GM12878 (cell line): Measurements from ENCODE around the gene B4GALT5. TPM values are rescaled to one million over a fixed set of nuclear protein-coding genes. Genes with fewer than 3 reads are reported as not detected.

Experiments used
- ATF3 ChIP-seq: IDR thresholded peaks from 2 replicates; pipeline ENCODE4 v1.6.1; 2011; ENCODE audit warnings: low read depth, mild to moderate bottlenecking, low read length, moderate library complexity, borderline replicate concordance; ENCODE audit errors: extremely low read depth
- BCLAF1 ChIP-seq: fragments of 450-650 bp; IDR thresholded peaks from 2 replicates; pipeline ENCODE4 v1.6.1; 2017; ENCODE audit warnings: antibody characterized with exemption, mild to moderate bottlenecking, moderate library complexity
- CEBPB ChIP-seq, 2 experiments: fragments of 150-350 bp in 1 of 2; IDR thresholded peaks; 2 replicates each; pipeline ENCODE4 v1.6.1; 2012 to 2014; ENCODE audit warnings: low read depth in 2 of 2, low read length in 2 of 2, borderline replicate concordance in 1 of 2, inconsistent platforms in 1 of 2
- HDAC6 ChIP-seq: fragments of 200-600 bp; sonication (generic); IDR thresholded peaks from one replicate; pipeline ENCODE4 v1.8.0; 2017; ENCODE audit warnings: antibody characterized with exemption; ENCODE audit not compliant: unreplicated experiment
- HDGF ChIP-seq: fragments of 450-650 bp; IDR thresholded peaks from 2 replicates; pipeline ENCODE4 v1.6.1; 2016; ENCODE audit warnings: antibody characterized with exemption
- HSF1 ChIP-seq: fragments of 150-350 bp; IDR thresholded peaks from 2 replicates; pipeline ENCODE4 v1.6.1; 2014; ENCODE audit warnings: mild to moderate bottlenecking, low read depth, low read length
- IKZF2 ChIP-seq, 2 experiments: fragments of 450-650 bp; IDR thresholded peaks; 2 replicates each; pipeline ENCODE4 v1.6.1; 2017; ENCODE audit warnings: mild to moderate bottlenecking in 2 of 2, moderate library complexity in 2 of 2
- IRF4 ChIP-seq: IDR thresholded peaks from 2 replicates; pipeline ENCODE4 v1.6.1; 2011; ENCODE audit warnings: low read depth, low read length
- NFYB ChIP-seq: IDR thresholded peaks from 2 replicates; pipeline ENCODE4 v1.6.1; 2011; ENCODE audit warnings: low read depth, mild to moderate bottlenecking, low read length, improper control_type of control experiment, moderate library complexity; ENCODE audit not compliant: insufficient read depth
- SP1 ChIP-seq: IDR thresholded peaks from one replicate; pipeline ENCODE4 v1.6.1; 2011; ENCODE audit warnings: low read depth, low read length
- USF1 ChIP-seq: IDR thresholded peaks from 2 replicates; pipeline ENCODE4 v1.6.1; 2011; ENCODE audit warnings: borderline replicate concordance, low read depth, mild to moderate bottlenecking, moderate library complexity, mixed read lengths, low read length; ENCODE audit not compliant: insufficient read depth; ENCODE audit errors: extremely low read length
- ZBED1 ChIP-seq: IDR thresholded peaks from 2 replicates; pipeline ENCODE4 v1.6.1; 2016; ENCODE audit warnings: borderline replicate concordance
- ZBTB40 ChIP-seq: fragments of 450-650 bp; IDR thresholded peaks from 2 replicates; pipeline ENCODE4 v1.6.1; 2016; ENCODE audit warnings: mild to moderate bottlenecking, moderate library complexity, borderline replicate concordance
- ZNF274 ChIP-seq: IDR thresholded peaks from one replicate; pipeline ENCODE4 v1.8.0; 2011; ENCODE audit not compliant: insufficient read length, insufficient read depth
- ZNF622 ChIP-seq: fragments of 450-650 bp; IDR thresholded peaks from 2 replicates; pipeline ENCODE4 v1.6.1; 2017; ENCODE audit warnings: mild to moderate bottlenecking, inconsistent platforms
- ZNF687 ChIP-seq: fragments of 450-650 bp; IDR thresholded peaks from 2 replicates; pipeline ENCODE4 v1.6.1; 2017; ENCODE audit warnings: mild to moderate bottlenecking, moderate library complexity
- polyA plus RNA-seq, 11 experiments: library from polyadenylated mRNA; depleted of rRNA in 4 of 11; unstranded in 6 of 11; stranded (reverse) in 5 of 11; fragments of >200 nt; fragmentation: Nextera tagmentation in 4 of 11; fragmentation: Illumina TruSeq in 1 of 11; extraction: Ambion mirVana in 4 of 11; extraction: Trizol in 1 of 11; gene quantifications; 1 replicate in 1 of 11; 2 replicates in 10 of 11; pipeline versions ENCODE4 v1.2.1 to v1.2.3, GENCODE V29; 2011 to 2016; ENCODE audit warnings: inconsistent platforms in 2 of 11, missing spikeins in 2 of 11, low read depth in 1 of 11
- total RNA-seq, 4 experiments: library from RNA; depleted of rRNA in 3 of 4; stranded (reverse); fragments of >200 nt in 3 of 4; fragmentation: Illumina TruSeq in 1 of 4; extraction: Trizol in 1 of 4; gene quantifications; 2 replicates each; pipeline versions ENCODE4 v1.2.1 to v1.2.3, GENCODE V29; 2013 to 2021

Gene B4GALT5
- total and polyA plus RNA-seq, 10 of the 15 experiments (the other 5 are each of a cell fraction or from before 2014, with no cell fraction given), result 2.0 to 55.5 (median 20.2) TPM

- TF ChIP-seq ZBTB40, result no peak
- no peak for TF ChIP-seq HDGF
- TF ChIP-seq USF1, result no peak
- TF ChIP-seq BCLAF1, result no peak
- peak; percentile 30; the same call in 1 of the 2 replicates for TF ChIP-seq ZNF687
- TF ChIP-seq NFYB, result no peak
- no peak for TF ChIP-seq ATF3
- no peak for TF ChIP-seq ZNF274
- TF ChIP-seq HSF1, result no peak
- no peak for TF ChIP-seq ZNF622
- TF ChIP-seq SP1, result no peak
- TF ChIP-seq HDAC6, result no peak
- no peak for TF ChIP-seq ZBED1
- TF ChIP-seq IKZF2 (IDR thresholded peaks at IDR 0.05), result peak in 1 of 2 experiments; percentile 61; a peak in 2 of 4 replicates
- no peak for TF ChIP-seq CEBPB (IDR thresholded peaks at IDR 0.05; ENCODE audit: borderline replicate concordance in 1 of 2, low read depth in 2 of 2, low read length in 2 of 2)
- TF ChIP-seq IRF4, result peak; percentile 53; the same call in 1 of the 2 replicates
These were observed 8.3 kb downstream of the B4GALT5 start (continued) for GRCh38 chr20:49705358-49705757.
